GM04503 (cell line): ENCODE data around the gene HOXD12.

Experiments used
- DNase-seq: peaks from one replicate; pipeline ENCODE4 v3.0.0-alpha.2; 2012; ENCODE audit warnings: low read depth

HOXD12 gene

GRCh38 chr2:176093145-176093897 lies 6.3 kb upstream of the HOXD12 start:
- no peak for DNase-seq

GRCh38 chr2:176093898-176094249 lies 5.7 kb upstream of the HOXD12 start:
- DNase-seq, result no peak

- no peak for DNase-seq
Measured at GRCh38 chr2:176094349-176094748, 5.2 kb upstream of the HOXD12 start.

GRCh38 chr2:176095421-176095820 lies 4.2 kb upstream of the HOXD12 start:
- no peak for DNase-seq

GRCh38 chr2:176096243-176096985 lies 3.2 kb upstream of the HOXD12 start:
- DNase-seq, result no peak

GRCh38 chr2:176096986-176097819 lies 2.4 kb upstream of the HOXD12 start:
- no peak for DNase-seq

GRCh38 chr2:176097820-176098365 lies 1.7 kb upstream of the HOXD12 start:
- DNase-seq, result no peak

- no peak for DNase-seq
Measured at GRCh38 chr2:176098366-176099158, 1.0 kb upstream of the HOXD12 start.

GRCh38 chr2:176099159-176099727 lies 352 bp upstream of the HOXD12 start:
- no peak for DNase-seq

GRCh38 chr2:176100547-176101140 lies 1.0 kb downstream of the HOXD12 start:
- DNase-seq, result no peak

- DNase-seq, result no peak
Measured at GRCh38 chr2:176101216-176101830, 1.7 kb downstream of the HOXD12 start.

- no peak for DNase-seq
Measured at GRCh38 chr2:176101842-176102241, 2.2 kb downstream of the HOXD12 start.

GRCh38 chr2:176102309-176102866 lies 2.8 kb downstream of the HOXD12 start:
- DNase-seq, result no peak

GRCh38 chr2:176103194-176103593 lies 3.6 kb downstream of the HOXD12 start:
- DNase-seq, result no peak

- no peak for DNase-seq
Measured at GRCh38 chr2:176103742-176104315, 4.2 kb downstream of the HOXD12 start.

GRCh38 chr2:176104316-176105077 lies 4.9 kb downstream of the HOXD12 start:
- peak; percentile 32 for DNase-seq

GRCh38 chr2:176105078-176105729 lies 5.6 kb downstream of the HOXD12 start:
- no peak for DNase-seq
